HK-2 (cell line): ENCODE data around the gene SCO2.
"Not testable (repeated sequence)": the region's sequence is repeated elsewhere in the genome, so short reads cannot be mapped to it uniquely, and the experiment has no call there.

Source experiments
- DNase-seq: peaks from one replicate; pipeline ENCODE4 v3.0.0-alpha.2; 2018; ENCODE audit not compliant: unreplicated experiment

Gene SCO2

DNA sequence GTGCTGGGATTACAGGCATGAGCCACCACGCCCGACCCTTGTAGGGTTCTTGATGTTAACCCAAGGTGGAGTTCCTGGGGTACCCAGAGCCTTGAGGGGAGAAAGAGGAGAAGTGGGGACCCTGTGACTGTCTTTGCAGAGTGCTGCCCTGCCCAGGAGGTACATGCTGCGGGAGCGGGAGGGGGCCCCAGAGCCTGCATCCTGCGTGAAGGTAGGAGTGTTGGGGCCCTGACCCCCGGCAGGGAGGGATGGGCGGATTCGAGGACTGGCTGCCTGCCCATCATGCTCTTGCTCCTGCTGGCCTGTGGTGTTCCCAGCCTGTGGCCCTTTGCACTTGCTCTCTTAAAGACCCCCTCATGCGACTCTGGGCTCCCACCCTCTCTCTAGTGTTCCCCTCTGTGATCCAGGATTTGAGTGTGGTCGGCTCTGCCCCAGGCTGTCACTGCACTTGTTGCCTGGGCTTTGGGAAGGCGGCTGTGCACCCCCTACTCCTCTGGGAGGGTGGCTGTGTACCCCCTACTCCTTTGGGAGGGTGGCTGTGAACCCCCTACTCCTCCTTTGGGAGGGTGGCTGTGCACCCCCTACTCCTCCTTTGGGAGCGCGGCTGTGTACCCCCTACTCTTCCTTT is 4.5 kb downstream of the SCO2 start:
- no peak for DNase-seq

DNA sequence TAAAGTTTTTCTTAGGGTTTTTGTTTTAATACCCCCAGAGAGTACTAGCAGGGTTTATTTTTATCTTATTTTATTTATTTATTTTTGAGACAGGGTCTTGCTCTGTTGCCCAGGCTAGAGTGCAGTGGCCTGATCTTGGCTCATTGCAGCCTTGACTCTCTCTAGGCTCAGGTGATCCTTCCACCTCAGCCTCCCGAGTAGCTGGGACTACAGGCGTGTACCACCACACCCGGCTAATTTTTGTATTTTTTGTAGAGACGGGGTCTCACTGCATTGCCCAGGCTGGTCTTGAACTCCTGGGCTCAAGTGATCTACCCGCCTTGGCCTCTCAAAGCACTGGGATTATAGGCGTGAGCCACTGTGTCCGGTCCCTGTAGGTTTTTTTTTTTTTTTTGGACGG is 5.2 kb downstream of the SCO2 start:
- not testable (repeated sequence) for DNase-seq

DNA sequence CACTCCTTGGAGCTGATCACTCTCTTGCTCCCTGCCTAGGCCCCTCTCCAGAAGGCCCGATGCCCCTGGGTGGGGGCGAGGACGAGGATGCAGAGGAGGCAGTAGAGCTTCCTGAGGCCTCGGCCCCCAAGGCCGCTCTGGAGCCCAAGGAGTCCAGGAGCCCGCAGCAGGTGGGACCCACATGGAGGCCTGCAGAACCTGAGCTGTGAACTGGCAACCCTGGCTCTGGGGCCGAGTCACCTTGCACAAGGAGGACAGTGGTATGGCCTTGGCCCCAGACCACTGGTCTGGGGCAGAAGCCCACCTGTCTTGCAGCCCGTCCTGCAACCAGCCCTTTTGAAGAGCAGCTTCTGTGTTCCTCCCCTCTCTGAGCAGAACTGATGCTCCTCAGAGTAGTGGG is 6.2 kb downstream of the SCO2 start:
- DNase-seq = no peak

DNA sequence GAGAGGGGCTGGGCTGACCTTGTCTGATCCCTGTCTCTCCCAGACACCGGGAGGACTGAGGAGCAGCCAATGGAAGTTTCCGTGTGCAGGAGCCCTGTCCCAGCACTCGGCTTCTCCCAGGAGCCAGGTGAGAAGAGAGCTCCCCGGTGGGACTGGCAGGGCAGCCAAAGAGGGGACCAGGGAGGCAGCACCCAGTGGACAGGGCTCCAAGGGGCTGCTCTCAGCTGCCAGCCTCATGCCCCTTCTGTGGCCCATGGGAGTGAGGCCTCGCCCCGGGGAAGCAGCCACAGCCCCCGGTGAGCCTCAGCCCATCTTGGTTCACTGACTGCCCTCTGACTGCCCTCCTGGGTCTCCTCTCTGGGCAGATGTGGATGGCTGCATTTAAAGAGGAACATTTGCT is 6.8 kb downstream of the SCO2 start:
- DNase-seq = no peak

DNA sequence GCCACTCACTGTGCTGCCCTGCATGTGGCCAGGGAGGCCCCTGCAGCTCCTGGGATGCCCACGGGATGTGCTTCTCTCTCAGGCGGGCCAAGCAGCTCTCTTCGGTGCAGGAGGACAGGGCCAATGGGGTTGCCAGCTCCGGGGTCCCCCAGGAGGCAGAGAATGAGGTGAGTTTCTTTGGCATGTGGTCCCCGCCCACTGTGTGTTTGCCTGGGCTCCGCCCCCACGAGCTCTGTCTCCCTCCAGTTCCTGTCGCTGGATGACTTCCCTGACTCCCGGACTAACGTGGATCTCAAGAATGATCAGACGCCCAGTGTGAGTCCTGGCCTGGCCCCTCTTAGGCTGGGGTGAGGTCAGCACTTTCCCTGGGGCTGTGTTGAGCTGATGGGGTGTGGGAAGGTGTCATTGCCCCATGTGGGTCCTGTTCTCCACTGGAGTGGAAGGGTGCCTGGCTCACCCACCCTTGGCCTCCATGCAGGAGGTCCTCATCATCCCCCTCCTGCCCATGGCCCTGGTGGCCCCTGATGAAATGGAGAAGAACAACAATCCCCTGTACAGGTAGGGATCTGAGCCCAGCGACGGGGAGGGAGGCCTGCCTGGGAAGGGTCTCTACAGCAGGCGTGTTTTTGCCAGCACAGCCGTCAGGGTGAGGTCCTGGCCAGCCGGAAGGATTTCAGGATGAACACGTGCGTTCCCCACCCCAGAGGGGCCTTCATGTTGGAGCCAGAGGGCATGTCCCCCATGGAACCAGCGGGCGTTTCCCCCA is 7.7 kb downstream of the SCO2 start:
- no peak for DNase-seq

DNA sequence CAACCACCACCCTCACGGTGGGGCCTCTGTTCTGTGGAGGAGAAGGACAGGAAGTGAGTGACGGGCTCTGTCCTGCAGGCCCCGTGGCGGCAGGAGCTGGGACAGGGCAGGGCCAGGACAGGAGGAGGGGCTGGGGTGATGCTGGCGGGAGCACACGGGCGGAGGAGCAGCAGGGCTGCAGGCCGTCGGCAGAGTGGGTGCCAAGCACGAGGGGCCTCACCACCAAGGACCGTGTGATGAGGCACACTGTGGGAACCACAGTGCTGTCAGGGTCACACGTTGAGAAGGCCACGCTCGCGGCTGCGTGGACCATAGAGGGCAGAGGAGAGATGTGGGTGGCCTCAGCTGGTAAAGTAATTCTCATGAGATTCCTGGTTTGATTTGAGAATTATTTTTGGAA is 8.5 kb downstream of the SCO2 start:
- no peak for DNase-seq

DNA sequence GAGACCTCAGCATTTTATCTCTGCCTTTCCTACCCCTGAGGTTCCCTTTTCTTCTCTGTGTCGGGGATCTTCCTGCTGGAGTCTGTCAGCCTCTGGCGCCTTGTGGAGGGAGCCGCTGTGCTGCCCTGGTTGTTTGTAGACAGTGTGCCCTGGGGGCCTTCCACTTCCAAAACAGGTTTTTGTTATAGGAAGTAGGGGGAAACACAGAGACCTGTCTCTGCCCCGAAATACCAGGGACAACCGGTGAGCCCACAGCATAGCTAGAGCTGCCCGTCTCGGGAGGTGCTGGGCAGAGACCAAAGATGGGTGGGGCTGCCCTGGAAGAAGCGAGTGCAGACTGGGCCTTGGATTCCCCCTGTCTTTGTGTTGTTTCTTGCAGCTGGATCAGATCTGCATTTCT is 9.3 kb downstream of the SCO2 start:
- DNase-seq = no peak

DNA sequence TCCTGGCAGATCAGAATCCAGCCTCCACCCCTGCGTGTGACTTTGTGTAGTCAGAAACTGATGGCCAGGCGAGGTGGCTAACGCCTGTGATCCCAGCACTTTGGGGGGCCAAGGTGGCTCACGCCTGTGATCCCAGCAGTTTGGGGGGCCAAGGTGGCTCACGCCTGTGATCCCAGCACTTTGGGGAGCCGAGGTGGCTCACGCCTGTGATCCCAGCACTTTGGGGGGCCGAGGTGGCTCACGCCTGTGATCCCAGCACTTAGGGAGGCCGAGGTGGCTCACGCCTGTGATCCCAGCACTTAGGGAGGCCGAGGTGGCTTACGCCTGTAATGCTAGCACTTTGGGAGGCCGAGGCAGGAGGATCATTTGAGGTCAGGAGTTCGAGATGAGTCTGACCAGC is 12.2 kb downstream of the SCO2 start:
- DNase-seq = no peak

DNA sequence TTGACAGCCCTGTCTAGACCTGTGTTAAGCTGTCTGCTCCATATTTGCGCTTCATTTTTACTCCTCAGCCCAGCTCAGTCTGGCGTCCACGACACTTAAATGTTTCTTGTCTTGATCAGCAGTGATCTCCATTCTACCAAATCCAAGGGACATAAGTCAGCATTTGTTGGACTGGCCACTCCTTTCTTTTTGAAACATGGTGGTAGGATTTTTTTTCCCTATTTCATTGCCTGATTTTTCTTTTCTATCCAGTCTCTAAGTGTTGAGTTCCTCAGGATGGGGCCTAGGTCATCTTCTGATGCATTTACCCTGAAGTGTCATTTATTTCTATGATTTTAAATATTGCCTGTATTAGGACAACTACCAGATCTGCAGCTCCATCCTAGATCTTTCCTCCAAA is 16.5 kb downstream of the SCO2 start:
- no peak for DNase-seq

DNA sequence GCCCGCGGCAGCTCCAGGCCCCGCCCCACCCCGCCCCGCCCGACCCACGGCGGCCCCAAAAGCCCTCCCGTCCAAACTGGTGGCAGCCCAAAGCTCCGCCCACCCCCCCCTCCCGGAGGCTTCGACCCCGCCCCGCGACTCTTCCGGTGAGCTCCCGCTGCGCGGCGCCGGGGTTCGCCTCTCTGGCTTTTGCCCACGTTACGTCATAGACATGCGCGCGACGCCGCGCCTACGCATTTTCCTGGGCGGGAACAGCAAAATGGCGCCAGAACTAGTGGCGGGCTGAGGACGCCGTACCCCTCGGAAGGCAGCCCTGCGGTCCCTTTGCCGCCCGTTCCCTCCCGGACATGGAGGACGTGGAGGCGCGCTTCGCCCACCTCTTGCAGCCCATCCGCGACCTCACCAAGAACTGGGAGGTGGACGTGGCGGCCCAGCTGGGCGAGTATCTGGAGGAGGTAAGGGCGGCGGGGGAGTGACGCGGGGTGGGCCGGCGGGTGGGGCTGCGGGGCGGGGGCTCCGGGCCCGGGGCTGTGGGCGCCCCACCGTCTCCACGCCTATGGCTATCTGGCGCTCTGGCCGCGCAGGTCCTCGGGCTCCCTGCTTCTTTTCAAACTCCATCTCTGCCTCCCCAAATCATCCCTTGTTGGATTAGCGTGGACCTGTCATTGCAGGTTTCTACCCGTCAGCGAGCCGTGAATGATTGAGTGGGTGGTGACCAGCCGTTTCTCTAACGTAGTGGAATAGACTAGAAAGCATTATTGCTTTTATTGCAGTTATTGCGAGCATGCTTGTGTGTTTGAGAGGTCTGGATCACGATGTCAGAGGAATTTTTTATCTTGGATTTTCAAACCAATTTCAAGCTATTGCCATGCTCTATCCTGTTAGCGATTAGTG is 17.2 kb downstream of the SCO2 start, which contains the start of gene NCAPH2:
Gene NCAPH2 (plus strand): TSS at position 234 of the 894 bp plus-strand sequence. CDS start 114 bp downstream, at position 348.
- DNase-seq = peak; percentile 98

DNA sequence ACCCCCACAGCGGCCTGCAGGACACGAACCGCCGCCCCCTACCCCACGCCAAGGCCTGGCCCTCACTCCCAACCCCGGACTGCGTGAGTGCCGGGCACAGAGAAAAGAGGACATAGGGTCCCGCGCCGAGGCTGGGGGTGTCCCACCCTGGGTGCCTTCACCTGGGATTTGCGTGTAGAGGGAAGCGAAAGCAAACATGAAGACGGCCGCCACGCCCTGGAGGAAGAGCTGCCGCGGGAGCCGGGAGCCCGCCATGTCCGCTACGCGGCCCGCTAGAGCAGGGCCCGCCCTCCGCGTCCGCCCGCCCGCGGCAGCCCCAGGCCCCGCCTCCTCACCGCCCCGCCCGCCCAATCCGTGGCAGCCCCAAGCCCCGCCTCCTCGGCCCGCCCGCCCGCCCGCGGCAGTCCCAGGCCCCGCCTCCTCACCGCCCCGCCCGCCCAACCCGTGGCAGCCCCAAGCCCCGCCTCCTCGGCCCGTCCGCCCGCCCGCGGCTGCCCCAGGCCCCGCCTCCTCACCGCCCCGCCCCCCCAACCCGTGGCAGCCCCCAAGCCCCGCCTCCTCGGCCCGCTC is 17.9 kb downstream of the SCO2 start, which contains the start of gene LMF2:
Gene LMF2 (minus strand): TSS at position 282 of the 570 bp plus-strand sequence. CDS start 27 bp downstream, at position 255.
- DNase-seq = no peak

DNA sequence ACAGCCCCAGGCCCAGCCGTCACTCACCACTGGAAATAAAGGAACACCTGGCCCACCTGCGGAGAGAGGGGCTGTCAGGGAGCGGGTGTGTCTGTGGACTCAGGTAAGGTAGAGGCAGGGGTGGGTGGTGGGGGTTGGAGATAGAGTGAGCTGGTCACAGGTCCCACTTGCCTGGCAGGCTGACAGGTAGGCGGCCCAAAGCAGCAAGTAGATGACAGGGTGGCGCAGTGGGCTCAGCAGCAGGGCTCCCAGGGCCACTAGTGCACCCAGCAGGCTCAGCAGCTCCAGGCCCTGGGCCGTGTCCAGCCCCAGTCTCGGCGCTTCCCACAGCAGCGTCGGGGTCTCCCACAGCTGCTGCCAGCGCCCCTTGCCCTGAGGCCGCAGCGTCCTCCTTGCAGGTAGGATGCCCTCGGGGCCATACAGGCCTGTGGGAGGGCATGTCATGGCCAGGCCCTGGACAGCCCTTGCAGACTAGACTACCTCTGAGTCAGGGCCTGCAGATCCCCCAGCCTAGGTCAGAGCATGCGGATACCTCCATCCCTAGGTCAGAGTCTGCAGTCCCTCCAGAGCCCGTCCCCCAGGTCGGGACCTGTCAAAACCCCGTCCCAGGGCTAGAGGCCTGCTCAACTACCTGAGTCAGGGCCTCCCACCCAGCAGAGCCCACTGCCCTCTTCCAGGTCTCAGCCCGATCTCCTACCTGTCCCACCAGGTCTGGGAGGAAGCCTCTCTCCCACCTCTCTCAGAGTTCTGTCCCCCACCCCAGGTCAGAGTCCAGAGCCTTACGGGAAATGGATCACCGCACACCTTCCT is 18.6 kb downstream of the SCO2 start:
- DNase-seq = no peak

DNA sequence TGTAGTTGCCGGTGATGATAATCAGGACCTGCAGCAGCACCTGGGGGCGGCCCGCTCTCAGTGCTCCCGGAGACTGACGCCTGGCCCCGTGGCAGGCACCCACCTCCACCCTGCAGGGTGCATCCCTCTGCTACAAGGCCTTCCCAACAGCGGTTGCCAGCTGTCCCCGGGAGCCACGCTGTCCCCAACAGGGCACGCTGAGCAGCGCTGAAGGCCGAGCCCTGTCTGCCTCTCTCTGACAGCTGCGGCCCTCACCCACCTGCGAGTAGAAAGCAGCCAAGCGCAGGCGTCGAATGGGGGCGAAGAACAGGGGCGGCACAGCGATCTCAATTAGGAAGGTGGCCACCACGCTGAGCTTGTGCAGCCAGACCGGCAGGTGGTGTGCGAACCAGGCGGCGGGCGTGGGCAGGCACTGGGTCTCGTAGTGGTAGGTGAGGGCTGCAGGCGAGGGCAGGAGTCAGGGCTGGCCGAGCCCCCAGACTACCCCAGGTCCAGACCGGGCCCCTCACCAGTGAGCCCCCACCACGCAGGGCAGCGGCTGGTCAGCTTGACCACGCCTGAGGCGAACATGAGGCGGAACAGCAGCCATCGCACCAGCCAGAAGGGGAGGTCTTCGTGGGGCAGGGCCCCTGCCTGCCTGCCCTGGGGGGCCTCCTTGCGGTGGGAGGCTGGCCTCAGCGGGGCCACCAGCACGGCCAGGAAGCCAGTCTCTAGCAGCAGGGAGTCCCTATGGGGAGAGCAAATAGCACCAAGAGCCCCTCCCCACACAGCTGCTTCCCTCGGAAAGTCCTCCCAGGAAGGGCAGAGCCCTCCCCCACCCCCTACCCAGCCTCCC is 19.4 kb downstream of the SCO2 start:
- no peak for DNase-seq

DNA sequence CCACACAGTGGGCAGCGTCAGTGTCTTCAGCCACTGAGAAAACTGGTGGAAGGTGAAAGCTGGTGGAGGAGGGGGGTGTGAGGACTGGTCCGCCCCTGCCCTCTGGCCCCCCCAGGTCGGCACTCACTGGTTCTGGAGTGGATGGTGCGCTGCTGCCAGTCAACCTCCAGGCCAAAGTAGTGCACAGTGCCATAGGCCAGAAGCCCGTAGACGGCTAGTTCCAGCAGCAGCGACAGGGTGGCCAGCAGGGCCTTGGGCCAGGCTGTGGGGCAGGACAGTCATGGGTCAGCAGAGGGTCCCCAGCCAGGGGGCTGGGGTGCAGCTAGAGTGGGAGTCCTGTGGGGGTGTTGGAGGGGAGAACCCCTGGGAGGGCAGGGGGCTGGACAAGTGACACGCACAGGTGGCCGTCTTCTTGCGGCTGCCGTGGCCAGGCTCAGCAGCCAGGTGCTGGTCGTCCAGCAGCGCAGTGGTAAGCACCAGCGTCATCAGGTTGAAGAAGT is 20.1 kb downstream of the SCO2 start:
- no peak for DNase-seq

DNA sequence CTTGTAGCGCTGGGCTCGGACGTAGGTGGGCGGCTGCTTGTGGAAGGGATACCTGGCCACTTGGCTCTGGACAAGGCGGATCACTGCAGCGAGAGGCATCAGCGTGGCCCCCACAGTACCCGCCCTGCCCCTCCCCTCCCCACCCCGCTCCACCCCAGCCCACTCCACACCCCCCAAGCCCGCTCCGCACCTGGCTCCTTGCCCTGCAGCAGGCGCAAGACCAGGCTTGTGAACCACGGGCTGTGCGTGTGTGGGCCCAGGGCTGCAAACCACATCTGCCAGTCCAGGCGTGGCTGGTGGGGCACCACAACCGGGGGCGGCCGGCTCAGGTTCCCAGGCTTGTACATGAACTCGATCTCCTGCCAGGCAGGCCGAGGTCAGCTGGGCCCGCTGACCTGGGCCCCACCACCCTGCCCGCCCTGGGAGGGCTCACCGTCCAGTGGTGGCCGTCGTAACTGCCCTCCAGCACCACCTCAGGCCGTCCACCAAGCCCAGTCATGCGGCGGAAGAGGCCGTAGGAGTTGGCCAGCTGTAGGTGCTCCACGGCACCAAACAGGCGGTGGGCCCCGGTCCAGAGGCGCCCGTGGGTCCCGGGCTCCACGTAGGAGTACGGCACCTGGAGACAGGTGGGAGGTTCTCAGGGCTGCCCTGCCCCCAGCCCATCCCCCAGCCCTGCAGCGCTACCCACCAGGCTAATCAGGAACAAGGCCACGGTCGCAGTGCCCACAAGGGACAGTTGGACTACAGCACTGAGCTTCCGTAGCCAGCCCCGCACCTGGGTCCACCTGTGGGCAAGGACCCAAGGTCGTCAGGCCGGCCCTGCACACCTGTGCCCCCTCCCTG is 20.8 kb downstream of the SCO2 start:
- no peak for DNase-seq

DNA sequence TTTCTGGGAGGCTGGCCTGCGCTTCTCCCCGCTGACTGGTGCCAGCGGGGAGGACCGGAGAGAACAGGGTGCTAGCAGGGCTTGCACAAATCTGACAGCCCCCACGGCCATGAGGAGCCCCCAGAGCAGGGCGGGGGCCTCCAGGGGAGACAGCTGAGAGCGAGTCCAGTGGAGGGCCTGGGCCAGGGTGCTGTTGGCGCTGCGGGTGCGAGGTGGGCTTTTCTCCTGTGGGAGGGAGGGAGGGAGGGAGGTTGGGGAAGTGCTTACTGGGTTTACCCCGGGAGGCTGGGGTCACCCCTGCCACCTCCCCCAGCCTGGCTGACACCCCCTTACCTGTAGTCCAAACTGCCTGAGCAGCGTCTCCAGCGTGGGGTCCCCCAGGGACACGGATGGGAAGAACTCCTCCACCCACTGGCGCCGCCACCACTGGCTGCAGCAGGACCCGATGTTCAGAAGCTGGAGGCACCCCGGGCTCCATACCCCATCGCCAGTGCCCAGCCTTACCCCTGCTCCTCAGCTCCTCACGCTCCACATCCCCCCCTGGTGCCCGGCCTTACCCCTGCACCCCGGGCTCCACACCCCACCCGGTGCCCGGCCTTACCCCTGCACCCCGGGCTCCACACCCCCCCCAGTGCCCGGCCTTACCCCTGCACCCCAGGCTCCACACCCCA is 21.8 kb downstream of the SCO2 start:
- DNase-seq = no peak

DNA sequence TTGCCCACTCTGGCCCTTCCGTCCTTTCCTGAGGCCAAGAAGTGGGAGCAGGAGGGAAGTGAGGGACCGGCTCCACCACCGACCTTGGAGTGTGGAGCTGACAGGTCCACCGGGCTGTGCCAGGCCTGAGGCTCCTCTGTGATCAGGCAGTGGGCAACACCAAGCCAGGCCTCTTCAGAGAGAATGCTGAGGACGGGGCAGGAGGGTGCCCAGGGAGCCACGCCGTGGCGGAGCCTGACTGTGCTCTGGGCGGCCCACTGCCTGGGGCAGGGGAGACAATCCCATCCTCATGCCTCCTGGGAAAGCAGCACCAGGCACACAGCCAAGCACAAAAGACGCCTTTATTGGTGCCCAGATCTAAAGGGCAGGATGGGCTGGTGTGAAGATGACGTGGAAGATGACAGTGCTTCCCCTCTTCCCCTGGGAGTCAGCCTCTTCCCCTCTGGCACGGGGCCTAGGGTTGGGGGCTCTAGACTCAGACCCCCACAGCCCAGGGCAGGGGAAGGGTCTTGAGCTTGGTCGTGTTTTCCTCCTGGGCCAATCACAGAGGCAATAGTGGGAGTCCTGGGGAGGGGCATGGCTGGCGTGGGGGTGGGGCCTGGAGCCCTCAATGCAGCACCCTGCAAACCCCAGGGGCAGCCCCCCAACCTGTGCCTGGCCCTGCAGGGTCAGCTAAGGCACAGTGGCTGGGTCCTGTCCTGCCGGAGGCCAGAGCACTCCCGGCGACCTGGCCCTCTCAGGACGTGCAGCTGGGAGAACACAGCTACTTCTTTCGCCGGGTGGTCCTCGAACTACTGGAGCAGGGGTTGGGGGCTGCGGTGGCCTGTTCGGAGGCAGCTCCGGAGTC is 22.5 kb downstream of the SCO2 start:
- no peak for DNase-seq

DNA sequence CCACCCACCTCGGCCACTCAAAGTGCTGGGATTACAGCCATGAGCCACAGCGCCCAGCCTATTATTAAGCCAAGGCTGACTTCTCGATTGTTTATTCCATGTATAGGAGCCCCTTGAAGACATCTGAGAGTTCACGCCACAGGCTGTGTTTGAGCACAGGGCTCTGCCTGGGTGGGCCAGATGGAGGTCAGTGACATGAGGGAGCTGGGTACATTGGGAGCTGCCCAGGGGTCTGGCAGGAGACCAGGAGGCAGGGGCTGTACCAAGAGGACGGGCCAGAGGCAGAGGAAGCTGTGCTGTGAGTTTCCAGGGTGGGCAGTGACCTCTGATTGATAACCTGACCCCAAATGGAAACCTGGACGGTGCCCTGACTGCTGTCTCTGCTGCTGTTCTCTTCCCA is 23.3 kb downstream of the SCO2 start:
- DNase-seq = no peak
